A549 (cell line): Measurements from ENCODE around the gene TMPRSS9. TPM values are rescaled to one million over a fixed set of nuclear protein-coding genes. Genes with fewer than 3 reads are reported as not detected.
"Not testable (repeated sequence)": the region's sequence is repeated elsewhere in the genome, so short reads cannot be mapped to it uniquely, and the experiment has no call there.

Source experiments
- ATAC-seq, 2 experiments: fragments of 200-7000 bp in 1 of 2; fragments of >200 bp in 1 of 2; cut with Nextera tagmentation in 1 of 2; cut with Tn5 transposase in 1 of 2; 3 replicates each; pipeline versions ENCODE4 v1.8.0 to v1.9.1; 2018 to 2020; ENCODE audit warnings: mild to moderate bottlenecking in 1 of 2, moderate library complexity in 1 of 2
- CTCF ChIA-PET: fragments of 300-600 bp; sonication (Branson Sonifier 250); formaldehyde crosslinking; extraction: SDS; loops from one replicate; lab custom pipeline; 2021; ENCODE audit warnings: antibody characterized with exemption, inconsistent platforms; lab: Yijun Ruan, JAX
- POLR2A ChIA-PET: fragments of 350-600 bp; formaldehyde crosslinking; extraction: SDS; loops from one replicate; lab custom pipeline; 2021; ENCODE audit warnings: antibody characterized with exemption, inconsistent platforms; lab: Yijun Ruan, JAX
- DNase-seq, 2 experiments: peaks; one replicate each; pipeline versions ENCODE4 v3.0.0 to v3.0.0-alpha.2; 2011 to 2016; ENCODE audit warnings: low read depth in 1 of 2, low spot score in 1 of 2
- FAIRE-seq: peaks from 2 replicates; lab custom pipeline; 2011; peaks lifted over from hg19 to GRCh38; lab: Jason Lieb, UNC
- H3K27ac ChIP-seq, 2 experiments: fragments of >200 bp; sonication (Bioruptor Twin); formaldehyde crosslinking; 3 replicates each; pipeline ENCODE4 v1.5.1; 2016 to 2017
- H3K4me1 ChIP-seq: fragments of >200 bp; sonication (Bioruptor Twin); formaldehyde crosslinking; 3 replicates; pipeline ENCODE4 v1.6.1; 2016
- H3K4me2 ChIP-seq: fragments of >200 bp; sonication (Bioruptor Twin); formaldehyde crosslinking; 3 replicates; pipeline ENCODE4 v1.6.1; 2016
- H3K4me3 ChIP-seq: fragments of >200 bp; sonication (Bioruptor Twin); formaldehyde crosslinking; 3 replicates; pipeline ENCODE4 v1.5.1; 2016
- H3K9me3 ChIP-seq: fragments of >200 bp; sonication (Bioruptor Twin); formaldehyde crosslinking; 3 replicates; pipeline ENCODE4 v1.6.1; 2016
- ATOH8 ChIP-seq: fragments of 250-450 bp; sonication (Bioruptor Pico); IDR thresholded peaks from 2 replicates; pipeline ENCODE4 v1.5.0; 2020; ENCODE audit warnings: low read depth, mild to moderate bottlenecking, moderate library complexity
- BHLHE40 ChIP-seq: IDR thresholded peaks from 2 replicates; pipeline ENCODE4 v1.6.1; 2012; ENCODE audit warnings: low read depth, low read length, inconsistent platforms
- EHMT2 ChIP-seq: fragments of 200-600 bp; sonication (generic); IDR thresholded peaks from 2 replicates; pipeline ENCODE4 v1.6.1; 2016; ENCODE audit warnings: antibody characterized with exemption, low read depth, mild to moderate bottlenecking, moderate library complexity
- HEYL ChIP-seq: fragments of 250-450 bp; sonication (Bioruptor Pico); IDR thresholded peaks from 2 replicates; pipeline ENCODE4 v1.8.0; 2021; ENCODE audit warnings: mild to moderate bottlenecking, moderate library complexity
- HOXB13 ChIP-seq: fragments of 250-450 bp; sonication (Bioruptor Pico); IDR thresholded peaks from 2 replicates; pipeline ENCODE4 v1.5.0; 2020; ENCODE audit warnings: low read depth, mild to moderate bottlenecking, moderate library complexity
- MAFK ChIP-seq: fragments of 450-650 bp; IDR thresholded peaks from 2 replicates; pipeline ENCODE4 v1.6.1; 2014; ENCODE audit not compliant: partially characterized antibody
- MYC ChIP-seq: IDR thresholded peaks from 2 replicates; pipeline ENCODE4 v1.6.1; 2012; ENCODE audit warnings: mild to moderate bottlenecking, inconsistent platforms, low read length, improper control_type of control experiment, borderline replicate concordance
- PHF8 ChIP-seq: fragments of 200-600 bp; sonication (generic); IDR thresholded peaks from 2 replicates; pipeline ENCODE4 v1.6.1; 2016; ENCODE audit warnings: low read depth, mild to moderate bottlenecking, antibody characterized with exemption, moderate library complexity, borderline replicate concordance
- POLR2AphosphoS2 ChIP-seq: conservative IDR thresholded peaks from 2 replicates; pipeline ENCODE4 v1.6.1; 2012; ENCODE audit warnings: low read length, improper control_type of control experiment, inconsistent platforms
- RAD21 ChIP-seq, 2 experiments: fragments of >200 bp in 1 of 2; sonication (Bioruptor Twin) in 1 of 2; formaldehyde crosslinking in 1 of 2; IDR thresholded peaks in 1 of 2; conservative IDR thresholded peaks in 1 of 2; 2 replicates in 1 of 2; 3 replicates in 1 of 2; pipeline ENCODE4 v1.6.1; 2012 to 2018; ENCODE audit warnings: inconsistent platforms in 1 of 2
- SMC3 ChIP-seq: fragments of >200 bp; sonication (Bioruptor Twin); formaldehyde crosslinking; IDR thresholded peaks from 3 replicates; pipeline ENCODE4 v1.6.1; 2018; ENCODE audit warnings: inconsistent platforms
- SREBF2 ChIP-seq: fragments of 450-650 bp; IDR thresholded peaks from 2 replicates; pipeline ENCODE4 v1.6.1; 2014; ENCODE audit warnings: mild to moderate bottlenecking, moderate library complexity
- TFCP2L1 ChIP-seq: fragments of 250-450 bp; sonication (Bioruptor Pico); IDR thresholded peaks from 2 replicates; pipeline ENCODE4 v1.5.0; 2021; ENCODE audit warnings: mild to moderate bottlenecking
- WGBS: methylation state at CpG from one replicate; pipeline ENCODE4 v1.1.6; 2017; ENCODE audit errors: missing lambda C conversion rate; 5-methylcytosine and 5-hydroxymethylcytosine counted together
- polyA plus RNA-seq, 4 experiments: library from polyadenylated mRNA; depleted of rRNA in 3 of 4; stranded (reverse); fragments of >200 nt; fragmentation: RNase III in 1 of 4; extraction: RNeasy Plus Mini Kit Qiagen cat#74134 plus additional on column Dnase treatment in 1 of 4; gene quantifications; 2 replicates in 3 of 4; 3 replicates in 1 of 4; pipeline ENCODE4 v1.2.3, GENCODE V29; 2011 to 2017
- TF ChIP-seq, protein P1 (sequence below): fragments of >200 bp; sonication (Bioruptor Twin); formaldehyde crosslinking; IDR thresholded peaks from 3 replicates; pipeline ENCODE4 v1.5.1; 2016
- TF ChIP-seq, protein P2 (sequence below): IDR thresholded peaks from 2 replicates; pipeline ENCODE4 v1.6.1; 2012
- TF ChIP-seq, protein P3 (sequence below): fragments of 450-650 bp; IDR thresholded peaks from 2 replicates; pipeline ENCODE4 v1.6.1; 2014; ENCODE audit warnings: antibody characterized with exemption

The TMPRSS9 gene
- polyA plus RNA-seq, 2 of the 4 experiments (the other 2 are of a cell fraction), result 0.01 TPM; not detected in 1

- CTCF ChIA-PET, result interaction anchor here (0.6 to 2.9 kb wide), 22 partner anchors 8 to 321 kb away, joined by 3 to 21 read pairs (median 3); no protein-coding TSS in a partner anchor
- WGBS, result 3% methylated on average over 10 of the region's 10 CpGs
- ATAC-seq, result peak; percentile 62 to 68; a peak in 5 of 6 replicates
- peak overlapping the region; percentile 47; the same call in 2 of the 3 replicates for H3K4me2 ChIP-seq
- TF ChIP-seq, protein P1, sequence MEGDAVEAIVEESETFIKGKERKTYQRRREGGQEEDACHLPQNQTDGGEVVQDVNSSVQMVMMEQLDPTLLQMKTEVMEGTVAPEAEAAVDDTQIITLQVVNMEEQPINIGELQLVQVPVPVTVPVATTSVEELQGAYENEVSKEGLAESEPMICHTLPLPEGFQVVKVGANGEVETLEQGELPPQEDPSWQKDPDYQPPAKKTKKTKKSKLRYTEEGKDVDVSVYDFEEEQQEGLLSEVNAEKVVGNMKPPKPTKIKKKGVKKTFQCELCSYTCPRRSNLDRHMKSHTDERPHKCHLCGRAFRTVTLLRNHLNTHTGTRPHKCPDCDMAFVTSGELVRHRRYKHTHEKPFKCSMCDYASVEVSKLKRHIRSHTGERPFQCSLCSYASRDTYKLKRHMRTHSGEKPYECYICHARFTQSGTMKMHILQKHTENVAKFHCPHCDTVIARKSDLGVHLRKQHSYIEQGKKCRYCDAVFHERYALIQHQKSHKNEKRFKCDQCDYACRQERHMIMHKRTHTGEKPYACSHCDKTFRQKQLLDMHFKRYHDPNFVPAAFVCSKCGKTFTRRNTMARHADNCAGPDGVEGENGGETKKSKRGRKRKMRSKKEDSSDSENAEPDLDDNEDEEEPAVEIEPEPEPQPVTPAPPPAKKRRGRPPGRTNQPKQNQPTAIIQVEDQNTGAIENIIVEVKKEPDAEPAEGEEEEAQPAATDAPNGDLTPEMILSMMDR, result peak; percentile 60
- TF ChIP-seq ATOH8, result no peak
- TF ChIP-seq SMC3, result peak; percentile 36; the same call in 1 of the 3 replicates
- TF ChIP-seq HEYL (CRISPR knock-in tag), result no peak
- peak; percentile 66 to 69 for TF ChIP-seq RAD21 (conservative IDR thresholded peaks at IDR 0.05 in 1 of 2, IDR thresholded peaks at IDR 0.05 in 1 of 2)
- TF ChIP-seq, all 56 proteins: peak for 3
- peaks cover 8% of the 10 kb centered on the region; the same call in 1 of the 3 replicates for H3K4me1 ChIP-seq
- no peaks in the 10 kb centered on the region for H3K9me3 ChIP-seq
- peak; percentile 39 to 79 for DNase-seq
- H3K27ac ChIP-seq, result no peak overlapping the region
- FAIRE-seq, result no peak
- H3K4me3 ChIP-seq, result no peak overlapping the region
- POLR2A ChIA-PET, result no interaction called here
These were observed 31.2 kb downstream of the TMPRSS9 start for GRCh38 chr19:2391118-2391725.

DNA sequence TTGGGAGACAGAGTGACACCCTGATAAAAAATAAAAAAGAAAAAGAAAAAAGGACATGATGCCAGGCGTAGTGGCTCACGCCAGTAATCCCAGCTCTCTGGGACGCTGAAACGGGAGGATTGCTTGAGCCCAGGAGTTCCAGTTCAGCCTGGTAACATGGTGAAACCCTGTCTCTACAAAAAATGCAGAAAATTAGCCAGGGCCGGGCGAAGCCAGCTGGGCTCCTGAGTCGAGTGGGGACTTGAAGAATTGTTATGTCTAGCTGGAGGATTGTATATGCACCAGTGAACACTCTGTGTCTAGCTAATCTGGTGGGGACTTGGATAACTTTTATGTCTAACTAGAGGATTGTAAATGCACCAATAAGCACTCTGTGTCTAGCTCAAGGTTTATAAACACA, 32.3 kb downstream of the TMPRSS9 start:
- FAIRE-seq, result no peak

DNA sequence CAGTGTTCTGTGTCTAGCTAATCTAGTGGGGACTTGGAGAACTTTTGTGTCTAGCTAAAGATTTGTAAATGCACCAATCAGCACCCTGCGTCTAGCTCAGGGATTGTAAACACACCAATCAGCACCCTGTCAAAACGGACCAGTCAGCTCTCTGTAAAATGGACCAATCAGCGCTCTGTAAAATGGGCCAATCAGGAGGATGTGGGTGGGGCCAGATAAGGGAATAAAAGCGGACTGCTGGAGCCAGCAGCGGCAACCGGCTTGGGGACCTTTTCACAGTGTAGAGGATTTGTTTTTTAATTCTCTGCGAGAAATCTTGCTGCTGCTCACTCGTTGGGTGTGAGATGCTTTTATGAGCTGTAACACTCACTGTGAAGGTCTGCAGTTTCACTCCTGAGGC, 32.8 kb downstream of the TMPRSS9 start:
- H3K4me1 ChIP-seq, POLR2A ChIA-PET, H3K4me2 ChIP-seq, ATAC-seq, H3K27ac ChIP-seq, FAIRE-seq, H3K9me3 ChIP-seq, DNase-seq, H3K4me3 ChIP-seq: not testable (repeated sequence)
- 70% methylated on average over 7 of the region's 8 CpGs for WGBS
- CTCF ChIA-PET, result interaction anchor here (0.6 to 2.9 kb wide), 12 partner anchors 7 to 237 kb away, joined by 3 to 21 read pairs (median 4); partner anchors contain the start of gene PLEKHJ1

More for the DNA sequence above, 32.3 kb downstream of the TMPRSS9 start:
- DNase-seq (no peak), ATAC-seq (no peak)
- Histone ChIP-seq H3K27ac (no peak overlapping the region), H3K9me3 (no peaks in the 10 kb centered on the region), H3K4me1 (peaks cover 9% of the 10 kb centered on the region; the same call in 1 of the 3 replicates), H3K4me3 (no peak overlapping the region), H3K4me2 (no peak overlapping the region)
- no peak for TF ChIP-seq MAFK
- no peak for TF ChIP-seq MYC
- no peak for TF ChIP-seq BHLHE40
- no peak for TF ChIP-seq HOXB13
- no peak for TF ChIP-seq SREBF2
- TF ChIP-seq, protein P1, result no peak
- no peak for TF ChIP-seq POLR2AphosphoS2
- TF ChIP-seq, protein P2, sequence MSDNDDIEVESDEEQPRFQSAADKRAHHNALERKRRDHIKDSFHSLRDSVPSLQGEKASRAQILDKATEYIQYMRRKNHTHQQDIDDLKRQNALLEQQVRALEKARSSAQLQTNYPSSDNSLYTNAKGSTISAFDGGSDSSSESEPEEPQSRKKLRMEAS, result no peak
- TF ChIP-seq EHMT2, result no peak
- no peak for TF ChIP-seq ATOH8
- TF ChIP-seq PHF8, result no peak
- TF ChIP-seq TFCP2L1, result no peak
- TF ChIP-seq, protein P3, sequence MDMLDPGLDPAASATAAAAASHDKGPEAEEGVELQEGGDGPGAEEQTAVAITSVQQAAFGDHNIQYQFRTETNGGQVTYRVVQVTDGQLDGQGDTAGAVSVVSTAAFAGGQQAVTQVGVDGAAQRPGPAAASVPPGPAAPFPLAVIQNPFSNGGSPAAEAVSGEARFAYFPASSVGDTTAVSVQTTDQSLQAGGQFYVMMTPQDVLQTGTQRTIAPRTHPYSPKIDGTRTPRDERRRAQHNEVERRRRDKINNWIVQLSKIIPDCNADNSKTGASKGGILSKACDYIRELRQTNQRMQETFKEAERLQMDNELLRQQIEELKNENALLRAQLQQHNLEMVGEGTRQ, result no peak
- CTCF ChIA-PET, result interaction anchor here (0.6 to 2.9 kb wide), 14 partner anchors 8 to 239 kb away, joined by 3 to 21 read pairs (median 4); no protein-coding TSS in a partner anchor
- 44% methylated on average over 7 of the region's 7 CpGs for WGBS
- POLR2A ChIA-PET, result no interaction called here
